DMS153 (cell line): ENCODE results near the gene POP4.

ENCODE experiments used
- DNase-seq: peaks from one replicate; lab custom pipeline; 2025; lab: John Stamatoyannopoulos, UW

Gene POP4

GRCh38 chr19:29663861-29664752 is 58.0 kb downstream of the POP4 start:
- DNase-seq: no peak

- DNase-seq: no peak
Measured at GRCh38 chr19:29664753-29665214, 58.7 kb downstream of the POP4 start.

DNA sequence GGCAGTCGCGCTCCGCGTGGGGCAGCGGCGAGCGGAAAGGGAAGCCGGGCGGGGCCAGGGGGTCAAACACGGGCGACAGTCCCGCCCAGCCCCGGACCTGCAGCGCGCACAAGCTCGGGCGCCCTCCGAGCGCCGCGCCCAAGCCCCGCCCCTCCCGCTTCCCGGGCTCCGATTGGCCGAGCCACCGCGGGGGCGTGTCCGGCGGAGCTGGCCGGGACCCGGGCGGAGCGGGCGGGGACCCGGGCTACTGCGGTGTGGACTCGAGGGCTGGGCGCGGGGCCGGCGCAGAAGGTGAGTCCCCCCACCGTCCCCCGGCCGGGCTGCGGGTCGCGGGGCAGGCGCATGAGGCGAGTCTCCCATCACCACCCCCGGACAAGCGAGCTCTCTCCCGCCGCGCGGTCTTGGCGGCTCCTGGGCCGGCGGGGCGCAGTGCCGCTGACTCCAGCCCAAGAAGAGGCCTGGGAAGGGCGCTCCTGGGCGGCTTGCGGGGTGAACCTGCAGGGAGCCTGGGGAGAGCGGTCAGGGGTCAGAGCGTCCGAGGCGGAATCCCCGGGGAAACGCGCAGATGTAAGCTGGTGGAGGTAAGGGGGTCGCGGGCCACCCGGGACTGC is 59.2 kb downstream of the POP4 start, which contains the start of gene PLEKHF1:
Gene PLEKHF1 (plus strand): TSS at position 247 of the 611 bp plus-strand sequence. CDS start 8,379 bp downstream, outside the sequence.
- peak; percentile 19 for DNase-seq

GRCh38 chr19:29665826-29666577 is 59.9 kb downstream of the POP4 start:
- no peak for DNase-seq
